ENCODE results near the gene MRPL21. TPM values are rescaled to one million over a fixed set of nuclear protein-coding genes. Genes with fewer than 3 reads are reported as not detected.

MRPL21 gene
- total RNA-seq, 1 donor from 2014 or later = 121 TPM

DNA sequence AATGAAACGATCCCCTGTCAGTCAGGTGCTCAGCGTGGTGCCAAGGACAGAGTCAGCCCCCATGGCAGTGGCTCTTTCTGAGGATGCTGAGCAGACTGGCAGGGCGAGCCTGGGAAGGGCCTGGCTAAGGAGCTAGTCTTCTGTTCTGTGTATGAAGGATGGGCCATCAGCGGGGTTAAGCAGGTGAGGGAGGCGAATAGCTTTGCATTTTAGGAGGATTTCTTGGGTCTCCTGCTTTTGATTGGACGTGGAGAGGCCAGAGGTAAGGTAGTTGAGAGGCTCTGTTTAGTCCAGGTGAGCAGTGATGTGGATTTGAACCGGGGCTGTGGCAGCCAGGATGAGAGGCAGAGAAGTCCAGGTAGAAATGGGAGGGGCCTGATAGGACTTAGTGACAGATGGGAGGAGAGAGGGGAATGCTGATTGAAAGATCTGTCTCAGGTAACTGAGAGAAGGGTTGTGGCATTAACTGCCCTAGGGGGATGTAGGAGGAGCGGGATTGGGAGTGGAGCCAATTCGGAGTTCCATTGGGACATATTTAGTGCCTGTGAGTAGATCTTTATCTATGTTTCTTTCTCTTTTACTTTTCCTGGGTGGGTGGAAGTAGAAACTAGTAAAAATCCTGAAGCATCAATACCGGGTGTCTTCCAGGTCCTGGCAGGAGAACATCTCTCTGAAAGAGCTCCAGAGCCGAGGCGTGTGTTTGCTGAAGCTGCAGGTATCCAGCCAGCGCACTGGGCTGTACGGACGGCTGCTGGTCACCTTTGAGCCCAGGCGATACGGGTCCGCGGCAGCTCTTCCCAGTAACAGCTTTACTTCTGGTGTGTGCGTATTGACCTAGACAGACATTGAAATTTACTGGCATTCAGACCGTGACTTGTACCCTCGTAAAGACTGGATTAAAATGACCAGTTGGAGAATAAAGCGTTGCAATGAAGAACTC is 2.1 kb upstream of the MRPL21 start:
- Histone ChIP-seq H3K9me3 (replicated peaks) (no peaks in the 10 kb centered on the region), H3K27ac (replicated peaks) (no peak overlapping the region), H3K4me3 (peak overlapping the region; percentile 86), H3K36me3 (peaks cover 43% of the 10 kb centered on the region), H3K4me1 (peaks cover 65% of the 10 kb centered on the region), H3K27me3 (ENCODE audit: low read depth) (no peaks in the 10 kb centered on the region)
- TF ChIP-seq, protein P1, sequence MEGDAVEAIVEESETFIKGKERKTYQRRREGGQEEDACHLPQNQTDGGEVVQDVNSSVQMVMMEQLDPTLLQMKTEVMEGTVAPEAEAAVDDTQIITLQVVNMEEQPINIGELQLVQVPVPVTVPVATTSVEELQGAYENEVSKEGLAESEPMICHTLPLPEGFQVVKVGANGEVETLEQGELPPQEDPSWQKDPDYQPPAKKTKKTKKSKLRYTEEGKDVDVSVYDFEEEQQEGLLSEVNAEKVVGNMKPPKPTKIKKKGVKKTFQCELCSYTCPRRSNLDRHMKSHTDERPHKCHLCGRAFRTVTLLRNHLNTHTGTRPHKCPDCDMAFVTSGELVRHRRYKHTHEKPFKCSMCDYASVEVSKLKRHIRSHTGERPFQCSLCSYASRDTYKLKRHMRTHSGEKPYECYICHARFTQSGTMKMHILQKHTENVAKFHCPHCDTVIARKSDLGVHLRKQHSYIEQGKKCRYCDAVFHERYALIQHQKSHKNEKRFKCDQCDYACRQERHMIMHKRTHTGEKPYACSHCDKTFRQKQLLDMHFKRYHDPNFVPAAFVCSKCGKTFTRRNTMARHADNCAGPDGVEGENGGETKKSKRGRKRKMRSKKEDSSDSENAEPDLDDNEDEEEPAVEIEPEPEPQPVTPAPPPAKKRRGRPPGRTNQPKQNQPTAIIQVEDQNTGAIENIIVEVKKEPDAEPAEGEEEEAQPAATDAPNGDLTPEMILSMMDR (IDR thresholded peaks at IDR 0.05; ENCODE audit: borderline replicate concordance) = no peak
- no peak for DNase-seq
- intact Hi-C loops (cut with micrococcal nuclease) = no loop called here

DNA sequence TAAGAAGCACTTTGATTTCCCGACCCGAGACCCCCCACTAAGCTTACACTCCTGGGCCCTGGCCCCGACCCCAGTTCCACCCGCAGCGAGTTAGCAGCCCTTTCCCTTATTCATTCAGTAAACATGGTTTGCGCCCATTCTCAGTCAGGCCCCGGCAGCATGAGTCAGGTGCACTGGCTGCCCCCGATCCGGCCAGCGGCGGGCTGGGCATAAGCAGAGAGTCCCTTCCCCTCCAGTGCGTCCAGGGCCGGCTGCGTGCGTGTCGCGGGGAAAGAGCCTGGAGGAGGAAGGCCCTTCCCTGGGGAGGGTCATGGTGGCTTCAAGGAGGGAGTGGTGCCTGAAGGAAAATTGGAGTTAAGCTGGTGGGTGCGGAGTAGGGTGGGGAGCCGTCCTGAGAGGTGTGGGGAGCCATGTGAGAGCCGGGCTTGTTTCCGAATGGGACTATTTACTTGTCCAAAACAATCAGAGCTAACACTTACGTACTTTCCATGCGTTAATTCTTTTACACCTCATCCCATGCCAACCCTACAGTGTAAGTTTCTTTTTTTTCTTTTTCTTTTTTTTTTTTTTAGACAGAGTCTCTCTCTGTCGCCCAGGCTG is 716 bp upstream of the MRPL21 start:
- TF ChIP-seq, protein P1 (IDR thresholded peaks at IDR 0.05; ENCODE audit: borderline replicate concordance) = no peak
- H3K9me3 ChIP-seq (replicated peaks) = no peaks in the 10 kb centered on the region
- peak overlapping the region; percentile 92 for H3K27ac ChIP-seq (replicated peaks)
- H3K27me3 ChIP-seq (ENCODE audit: low read depth) = no peaks in the 10 kb centered on the region
- H3K4me3 ChIP-seq = peak overlapping the region; percentile 86
- DNase-seq = peak; percentile 30
- H3K4me1 ChIP-seq = peaks cover 66% of the 10 kb centered on the region
- peaks cover 43% of the 10 kb centered on the region for H3K36me3 ChIP-seq
- intact Hi-C loops (cut with micrococcal nuclease) = no loop called here

DNA sequence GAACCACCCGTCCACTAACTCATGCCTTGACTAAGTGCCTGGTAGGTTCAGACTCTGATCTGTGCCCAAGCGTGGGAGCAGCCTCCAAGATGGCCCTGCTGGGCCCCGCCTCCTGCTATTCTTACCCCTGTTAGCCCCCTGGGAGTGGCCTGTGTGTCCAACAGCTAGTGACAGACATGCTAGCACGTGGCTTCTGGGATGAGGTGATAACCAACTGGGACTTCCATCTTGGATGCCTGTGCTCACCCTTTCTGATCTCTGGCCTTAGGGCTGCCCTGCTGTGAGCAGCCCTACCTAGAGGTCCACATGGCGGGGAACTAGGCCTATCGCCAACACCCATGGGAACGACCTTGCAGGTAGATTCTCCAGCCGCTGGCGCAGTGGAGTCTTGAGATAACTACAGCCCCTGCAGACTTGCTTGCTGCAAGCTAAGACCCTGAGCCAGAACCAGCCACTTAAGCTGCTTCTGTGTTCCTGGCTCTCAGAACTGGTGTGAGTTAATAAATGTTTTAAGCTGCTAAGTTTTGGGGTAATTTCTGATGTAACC is 2.7 kb downstream of the MRPL21 start:
- Histone ChIP-seq H3K4me1 (peaks cover 65% of the 10 kb centered on the region), H3K9me3 (replicated peaks) (no peaks in the 10 kb centered on the region), H3K4me3 (no peak overlapping the region), H3K27me3 (ENCODE audit: low read depth) (no peaks in the 10 kb centered on the region), H3K27ac (replicated peaks) (no peak overlapping the region), H3K36me3 (peaks cover 50% of the 10 kb centered on the region)
- intact Hi-C loops (cut with micrococcal nuclease) = no loop called here
- TF ChIP-seq, protein P1 (IDR thresholded peaks at IDR 0.05; ENCODE audit: borderline replicate concordance) = no peak
- no peak for DNase-seq

DNA sequence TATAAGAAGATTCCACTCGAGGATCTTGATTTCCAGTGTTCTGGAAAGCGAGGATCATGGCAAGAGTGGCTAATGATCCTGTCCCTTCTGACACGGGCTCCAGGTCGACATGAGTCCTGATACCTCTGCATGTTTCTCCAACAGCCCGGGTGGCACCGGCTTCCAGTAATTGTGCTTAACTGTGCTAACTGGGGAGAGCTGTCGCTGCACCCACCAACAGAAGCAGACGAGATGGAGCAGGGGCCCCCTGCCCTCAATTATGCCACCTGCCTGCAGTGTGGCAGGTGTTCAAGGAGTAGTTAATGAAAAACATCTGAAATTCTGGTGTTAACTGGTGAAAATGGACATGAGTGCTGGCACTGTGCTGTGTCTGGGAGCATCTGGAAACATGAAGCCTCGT is 6.2 kb downstream of the MRPL21 start:
- Histone ChIP-seq H3K4me1 (peaks cover 32% of the 10 kb centered on the region), H3K9me3 (replicated peaks) (no peaks in the 10 kb centered on the region), H3K27ac (replicated peaks) (peak overlapping the region; percentile 56), H3K36me3 (peaks cover 85% of the 10 kb centered on the region), H3K4me3 (no peak overlapping the region), H3K27me3 (ENCODE audit: low read depth) (no peaks in the 10 kb centered on the region)
- intact Hi-C loops (cut with micrococcal nuclease) = no loop called here
- no peak for DNase-seq
- TF ChIP-seq, protein P1 (IDR thresholded peaks at IDR 0.05; ENCODE audit: borderline replicate concordance) = no peak

DNA sequence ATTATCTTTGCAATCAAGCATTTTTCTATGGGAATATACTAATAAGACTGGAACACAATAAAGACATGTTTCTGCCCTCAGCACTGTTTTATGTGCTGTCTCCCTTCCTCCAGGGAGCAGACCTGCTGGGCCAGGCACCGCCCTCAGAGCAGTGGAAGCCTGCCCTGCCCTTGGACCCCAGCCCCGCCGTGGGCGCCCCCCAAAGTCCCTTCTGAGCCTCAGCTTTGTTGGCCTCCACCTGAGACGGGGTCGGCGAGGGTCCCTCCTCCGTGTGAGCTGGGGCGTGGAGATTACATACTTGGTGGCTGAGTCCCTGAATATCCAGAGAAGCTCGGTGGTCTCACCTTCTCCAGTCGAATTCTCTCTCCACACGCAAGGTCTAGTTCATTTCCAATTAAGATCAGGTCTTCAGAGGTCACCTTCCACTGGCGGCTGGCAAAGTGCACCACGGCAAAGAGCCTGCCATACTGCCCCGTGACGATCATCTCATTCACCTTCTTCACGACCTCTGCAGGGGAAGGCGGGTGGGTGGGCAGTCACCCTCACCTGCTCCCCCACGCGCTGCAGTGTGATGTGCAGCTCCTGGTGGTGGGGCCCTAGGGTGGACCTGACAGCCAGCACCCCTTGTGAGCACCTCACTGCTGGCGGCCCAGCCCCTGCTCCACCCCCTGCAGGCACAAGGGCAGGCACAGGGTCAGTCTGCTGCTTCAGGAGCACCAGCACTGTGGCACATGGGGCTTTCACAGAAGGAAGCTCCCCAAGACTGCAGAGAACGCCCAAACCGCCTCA is 7.3 kb downstream of the MRPL21 start:
- TF ChIP-seq, protein P1 (IDR thresholded peaks at IDR 0.05; ENCODE audit: borderline replicate concordance) = no peak
- Histone ChIP-seq H3K9me3 (replicated peaks) (no peaks in the 10 kb centered on the region), H3K27me3 (ENCODE audit: low read depth) (no peaks in the 10 kb centered on the region), H3K4me1 (peaks cover 27% of the 10 kb centered on the region), H3K4me3 (no peak overlapping the region), H3K36me3 (peaks cover 85% of the 10 kb centered on the region), H3K27ac (replicated peaks) (peak overlapping the region; percentile 56)
- intact Hi-C loops (cut with micrococcal nuclease) = no loop called here
- no peak for DNase-seq

Measured in left ventricle myocardium inferior (tissue), 1 donor.